SU-DHL-6 (cell line): ENCODE results near the gene SLC8B1.

Experiments used
- CTCF ChIP-seq: fragments of 200-600 bp; sonication (generic); IDR thresholded peaks from one replicate; pipeline ENCODE4 v1.5.1; 2017; ENCODE audit warnings: antibody characterized with exemption, mild to moderate bottlenecking, low read length, moderate library complexity; ENCODE audit not compliant: insufficient read depth, poor library complexity, severe bottlenecking
- EZH2phosphoT487 ChIP-seq: fragments of 200-600 bp; sonication (generic), shearing (Covaris generic); conservative IDR thresholded peaks from 2 replicates; pipeline ENCODE4 v1.6.1; 2018; ENCODE audit warnings: mild to moderate bottlenecking, antibody characterized with exemption, low read length, moderate library complexity, mixed read lengths

DNA sequence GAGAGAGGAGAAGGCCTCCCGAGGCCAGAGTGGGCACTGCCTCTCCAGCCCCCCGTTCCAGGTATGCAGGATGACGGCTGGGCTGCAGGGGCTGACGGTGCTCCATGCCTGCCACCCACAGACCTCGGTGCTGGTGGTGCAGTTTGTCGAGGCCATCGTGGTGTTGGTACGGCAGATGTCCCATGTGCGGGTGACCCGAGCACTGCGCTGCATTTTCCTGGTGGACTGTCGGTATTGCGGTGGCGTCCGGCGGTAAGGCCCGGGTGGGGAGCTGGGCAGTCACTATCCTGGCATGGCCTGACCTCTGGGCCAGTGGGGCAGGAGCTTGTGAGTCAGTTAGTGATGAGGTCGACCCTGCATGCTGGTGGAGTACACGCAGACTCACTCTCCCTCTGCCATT is 66.3 kb downstream of the SLC8B1 start:
- TF ChIP-seq CTCF = no peak
- TF ChIP-seq EZH2phosphoT487 = no peak
